HepG2 (cell line): Measurements from ENCODE around the gene B4GALT2. TPM values are rescaled to one million over a fixed set of nuclear protein-coding genes. Genes with fewer than 3 reads are reported as not detected.

Experiments
- CEBPB ChIP-seq: IDR thresholded peaks from 2 replicates; pipeline ENCODE4 v1.6.1; 2011; ENCODE audit warnings: low read depth, low read length, improper control_type of control experiment, borderline replicate concordance
- CREM ChIP-seq, 2 experiments: sonication (generic) in 1 of 2; formaldehyde crosslinking in 1 of 2; IDR thresholded peaks; 2 replicates each; pipeline versions ENCODE4 v1.4.0 to v1.6.1; 2016 to 2020; ENCODE audit warnings: antibody characterized with exemption in 1 of 2, mild to moderate bottlenecking in 1 of 2, missing genetic modification reagents in 1 of 2
- DPF2 ChIP-seq: sonication (generic); formaldehyde crosslinking; IDR thresholded peaks from 2 replicates; pipeline ENCODE4 v1.4.0; 2020; ENCODE audit warnings: mild to moderate bottlenecking, low read depth, missing genetic modification reagents, borderline replicate concordance
- FOXC1 ChIP-seq: sonication (generic); formaldehyde crosslinking; IDR thresholded peaks from 2 replicates; pipeline ENCODE4 v1.8.0; 2022; ENCODE audit warnings: mild to moderate bottlenecking, missing genetic modification reagents, borderline replicate concordance
- GPN1 ChIP-seq: sonication (generic); formaldehyde crosslinking; IDR thresholded peaks from 2 replicates; pipeline ENCODE4 v1.5.1; 2020; ENCODE audit warnings: missing genetic modification reagents, borderline replicate concordance
- HNRNPH1 ChIP-seq: fragments of 200-400 bp; formaldehyde crosslinking; optimal IDR thresholded peaks from 2 replicates; pipeline ENCODE3; 2017; ENCODE audit warnings: mild to moderate bottlenecking, low read depth, low read length
- JDP2 ChIP-seq: sonication (generic); formaldehyde crosslinking; IDR thresholded peaks from 2 replicates; pipeline ENCODE4 v1.8.1; 2022; ENCODE audit warnings: missing genetic modification reagents, borderline replicate concordance
- JUN ChIP-seq: sonication (generic); formaldehyde crosslinking; IDR thresholded peaks from 2 replicates; pipeline ENCODE4 v1.4.0; 2020; ENCODE audit warnings: mild to moderate bottlenecking, missing genetic modification reagents
- STAG1 ChIP-seq: sonication (generic); formaldehyde crosslinking; IDR thresholded peaks from 2 replicates; pipeline ENCODE4 v1.4.0; 2020; ENCODE audit warnings: missing genetic modification reagents
- TBL1XR1 ChIP-seq: fragments of 150-350 bp; IDR thresholded peaks from 2 replicates; pipeline ENCODE4 v1.6.1; 2014; ENCODE audit warnings: borderline replicate concordance, low read length; ENCODE audit not compliant: partially characterized antibody
- XBP1 ChIP-seq: sonication (generic); formaldehyde crosslinking; IDR thresholded peaks from 2 replicates; pipeline ENCODE4 v1.5.0; 2020; ENCODE audit warnings: missing genetic modification reagents
- ZBTB21 ChIP-seq: sonication (generic); formaldehyde crosslinking; IDR thresholded peaks from 2 replicates; pipeline ENCODE4 v1.4.0; 2020; ENCODE audit warnings: missing genetic modification reagents
- ZFP62 ChIP-seq: sonication (generic); formaldehyde crosslinking; IDR thresholded peaks from 2 replicates; pipeline ENCODE4 v1.4.0; 2020; ENCODE audit warnings: missing genetic modification reagents
- ZKSCAN5 ChIP-seq: sonication (generic); formaldehyde crosslinking; IDR thresholded peaks from 2 replicates; pipeline ENCODE4 v1.5.1; 2020; ENCODE audit warnings: mild to moderate bottlenecking, missing genetic modification reagents
- ZNF10 ChIP-seq: sonication (generic); formaldehyde crosslinking; IDR thresholded peaks from 2 replicates; pipeline ENCODE4 v1.4.0; 2020; ENCODE audit warnings: mild to moderate bottlenecking, low read depth, missing genetic modification reagents, borderline replicate concordance
- ZNF564 ChIP-seq: sonication (generic); formaldehyde crosslinking; IDR thresholded peaks from 2 replicates; pipeline ENCODE4 v1.8.1; 2023; ENCODE audit warnings: mild to moderate bottlenecking, missing genetic modification reagents
- ZNF7 ChIP-seq: IDR thresholded peaks from 2 replicates; pipeline ENCODE4 v1.6.1; 2016; ENCODE audit warnings: missing biosample characterization, missing genetic modification reagents
- ZNF746 ChIP-seq: sonication (generic); formaldehyde crosslinking; IDR thresholded peaks from 2 replicates; pipeline ENCODE4 v1.8.0; 2022; ENCODE audit warnings: mild to moderate bottlenecking, missing genetic modification reagents
- ZNF790 ChIP-seq: sonication (generic); formaldehyde crosslinking; IDR thresholded peaks from 2 replicates; pipeline ENCODE4 v1.8.0; 2022; ENCODE audit warnings: missing genetic modification reagents, mild to moderate bottlenecking, borderline replicate concordance
- ZSCAN30 ChIP-seq: sonication (generic); formaldehyde crosslinking; IDR thresholded peaks from 2 replicates; pipeline ENCODE4 v1.5.0; 2020; ENCODE audit warnings: mild to moderate bottlenecking, missing genetic modification reagents
- polyA plus RNA-seq, 8 experiments: library from polyadenylated mRNA; depleted of rRNA in 3 of 8; stranded (reverse) in 7 of 8; unstranded in 1 of 8; fragments of >200 nt; fragmentation: Illumina TruSeq in 4 of 8; extraction: Trizol in 4 of 8; gene quantifications; 2 replicates each; pipeline versions ENCODE4 v1.2.1 to v1.2.3, GENCODE V29; 2011 to 2016; ENCODE audit warnings: low read depth in 4 of 8, missing spikeins in 1 of 8, mixed read lengths in 1 of 8; ENCODE audit not compliant: insufficient read depth in 1 of 8
- total RNA-seq, 5 experiments: library from RNA; depleted of rRNA; stranded (reverse); fragments of >200 nt; fragmentation: Illumina TruSeq; extraction: Trizol; gene quantifications; 2 replicates each; pipeline ENCODE4 v1.2.3, GENCODE V29; 2016; ENCODE audit warnings: low read depth in 1 of 5
- TF ChIP-seq, protein P1 (sequence below): sonication (generic); formaldehyde crosslinking; IDR thresholded peaks from 2 replicates; pipeline ENCODE4 v1.4.0; 2020; ENCODE audit warnings: missing genetic modification reagents
- TF ChIP-seq, protein P2 (sequence below): fragments of 450-650 bp; IDR thresholded peaks from 2 replicates; pipeline ENCODE4 v1.6.1; 2017
- TF ChIP-seq, protein P3 (sequence below): IDR thresholded peaks from 2 replicates; pipeline ENCODE4 v1.4.0; 2020; ENCODE audit warnings: mild to moderate bottlenecking, missing genetic modification reagents
- TF ChIP-seq, protein P4 (sequence below): sonication (generic); formaldehyde crosslinking; IDR thresholded peaks from 2 replicates; pipeline ENCODE4 v1.5.0; 2020; ENCODE audit warnings: missing genetic modification reagents, mild to moderate bottlenecking, borderline replicate concordance

Gene B4GALT2
- total and polyA plus RNA-seq, 2 of the 13 experiments (the other 11 are each of a cell fraction or from before 2014, with no cell fraction given), result 41.9 to 78.0 TPM

DNA sequence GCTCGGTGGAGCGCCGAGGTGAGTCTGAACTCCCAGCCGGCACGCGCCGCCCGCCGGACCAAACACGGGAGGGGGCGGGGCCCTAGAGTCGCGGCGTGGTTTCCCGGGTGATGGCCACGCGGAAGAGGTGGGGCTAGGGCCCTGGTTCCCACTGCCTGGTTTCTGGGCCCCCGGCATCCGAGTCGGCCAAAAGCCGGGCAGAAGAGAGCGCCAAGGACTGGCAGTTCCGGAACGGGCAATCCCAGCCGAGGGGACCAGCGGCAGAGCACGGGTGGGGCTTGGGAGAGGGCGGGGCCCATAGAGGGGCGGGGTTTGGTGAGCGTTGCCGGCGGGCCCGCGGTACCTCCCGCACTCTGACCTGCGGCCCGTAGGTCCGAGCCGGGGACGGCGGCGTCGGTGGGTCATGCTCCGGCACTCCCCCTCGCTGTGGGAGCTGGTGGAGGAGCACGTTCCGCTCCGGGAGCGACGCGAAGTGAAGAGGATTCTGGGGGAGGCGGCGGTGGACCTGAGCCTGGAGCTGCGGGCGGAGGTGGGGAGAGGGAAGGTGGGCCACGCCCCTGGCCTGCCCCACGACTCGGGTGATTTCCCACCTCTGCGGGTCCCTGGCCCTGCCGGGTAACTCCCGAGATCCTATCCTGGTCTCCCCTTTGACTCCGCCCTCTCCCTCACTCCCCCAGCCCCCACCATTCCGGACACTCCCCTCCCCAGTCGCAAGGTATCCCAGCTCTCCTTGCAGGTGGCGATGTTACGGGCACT lies 12.6 kb downstream of the B4GALT2 start, which contains the start of gene CCDC24 (continued):
- TF ChIP-seq TBL1XR1 (no peak), GPN1 (CRISPR knock-in tag) (no peak; the same call in 1 of the 2 replicates), CREM (IDR thresholded peaks at IDR 0.05) (no peak), CREM (CRISPR knock-in tag; IDR thresholded peaks at IDR 0.05) (no peak), ZSCAN30 (CRISPR knock-in tag) (no peak), XBP1 (CRISPR knock-in tag) (no peak), ZKSCAN5 (CRISPR knock-in tag) (no peak), JUN (CRISPR knock-in tag) (0 out of 2 replicates have a peak, but pooled peaks have one; percentile 35), ZFP62 (CRISPR knock-in tag) (no peak), DPF2 (CRISPR knock-in tag) (0 out of 2 replicates have a peak, but pooled peaks have one; percentile 19), ZBTB21 (CRISPR knock-in tag) (no peak), JDP2 (CRISPR knock-in tag) (no peak), ZNF746 (CRISPR knock-in tag) (peak; percentile 56; the same call in 1 of the 2 replicates), ZNF7 (no peak), HNRNPH1 (peak; percentile 38), STAG1 (CRISPR knock-in tag) (no peak), FOXC1 (no peak), ZNF10 (CRISPR knock-in tag) (no peak), CEBPB (no peak), ZNF564 (CRISPR knock-in tag) (no peak; the same call in 1 of the 2 replicates), ZNF790 (CRISPR knock-in tag) (no peak; the same call in 1 of the 2 replicates)
- TF ChIP-seq, protein P1, sequence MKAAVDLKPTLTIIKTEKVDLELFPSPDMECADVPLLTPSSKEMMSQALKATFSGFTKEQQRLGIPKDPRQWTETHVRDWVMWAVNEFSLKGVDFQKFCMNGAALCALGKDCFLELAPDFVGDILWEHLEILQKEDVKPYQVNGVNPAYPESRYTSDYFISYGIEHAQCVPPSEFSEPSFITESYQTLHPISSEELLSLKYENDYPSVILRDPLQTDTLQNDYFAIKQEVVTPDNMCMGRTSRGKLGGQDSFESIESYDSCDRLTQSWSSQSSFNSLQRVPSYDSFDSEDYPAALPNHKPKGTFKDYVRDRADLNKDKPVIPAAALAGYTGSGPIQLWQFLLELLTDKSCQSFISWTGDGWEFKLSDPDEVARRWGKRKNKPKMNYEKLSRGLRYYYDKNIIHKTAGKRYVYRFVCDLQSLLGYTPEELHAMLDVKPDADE (CRISPR knock-in tag), result no peak
- TF ChIP-seq, protein P2, sequence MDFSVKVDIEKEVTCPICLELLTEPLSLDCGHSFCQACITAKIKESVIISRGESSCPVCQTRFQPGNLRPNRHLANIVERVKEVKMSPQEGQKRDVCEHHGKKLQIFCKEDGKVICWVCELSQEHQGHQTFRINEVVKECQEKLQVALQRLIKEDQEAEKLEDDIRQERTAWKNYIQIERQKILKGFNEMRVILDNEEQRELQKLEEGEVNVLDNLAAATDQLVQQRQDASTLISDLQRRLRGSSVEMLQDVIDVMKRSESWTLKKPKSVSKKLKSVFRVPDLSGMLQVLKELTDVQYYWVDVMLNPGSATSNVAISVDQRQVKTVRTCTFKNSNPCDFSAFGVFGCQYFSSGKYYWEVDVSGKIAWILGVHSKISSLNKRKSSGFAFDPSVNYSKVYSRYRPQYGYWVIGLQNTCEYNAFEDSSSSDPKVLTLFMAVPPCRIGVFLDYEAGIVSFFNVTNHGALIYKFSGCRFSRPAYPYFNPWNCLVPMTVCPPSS, result no peak
- TF ChIP-seq, protein P3, sequence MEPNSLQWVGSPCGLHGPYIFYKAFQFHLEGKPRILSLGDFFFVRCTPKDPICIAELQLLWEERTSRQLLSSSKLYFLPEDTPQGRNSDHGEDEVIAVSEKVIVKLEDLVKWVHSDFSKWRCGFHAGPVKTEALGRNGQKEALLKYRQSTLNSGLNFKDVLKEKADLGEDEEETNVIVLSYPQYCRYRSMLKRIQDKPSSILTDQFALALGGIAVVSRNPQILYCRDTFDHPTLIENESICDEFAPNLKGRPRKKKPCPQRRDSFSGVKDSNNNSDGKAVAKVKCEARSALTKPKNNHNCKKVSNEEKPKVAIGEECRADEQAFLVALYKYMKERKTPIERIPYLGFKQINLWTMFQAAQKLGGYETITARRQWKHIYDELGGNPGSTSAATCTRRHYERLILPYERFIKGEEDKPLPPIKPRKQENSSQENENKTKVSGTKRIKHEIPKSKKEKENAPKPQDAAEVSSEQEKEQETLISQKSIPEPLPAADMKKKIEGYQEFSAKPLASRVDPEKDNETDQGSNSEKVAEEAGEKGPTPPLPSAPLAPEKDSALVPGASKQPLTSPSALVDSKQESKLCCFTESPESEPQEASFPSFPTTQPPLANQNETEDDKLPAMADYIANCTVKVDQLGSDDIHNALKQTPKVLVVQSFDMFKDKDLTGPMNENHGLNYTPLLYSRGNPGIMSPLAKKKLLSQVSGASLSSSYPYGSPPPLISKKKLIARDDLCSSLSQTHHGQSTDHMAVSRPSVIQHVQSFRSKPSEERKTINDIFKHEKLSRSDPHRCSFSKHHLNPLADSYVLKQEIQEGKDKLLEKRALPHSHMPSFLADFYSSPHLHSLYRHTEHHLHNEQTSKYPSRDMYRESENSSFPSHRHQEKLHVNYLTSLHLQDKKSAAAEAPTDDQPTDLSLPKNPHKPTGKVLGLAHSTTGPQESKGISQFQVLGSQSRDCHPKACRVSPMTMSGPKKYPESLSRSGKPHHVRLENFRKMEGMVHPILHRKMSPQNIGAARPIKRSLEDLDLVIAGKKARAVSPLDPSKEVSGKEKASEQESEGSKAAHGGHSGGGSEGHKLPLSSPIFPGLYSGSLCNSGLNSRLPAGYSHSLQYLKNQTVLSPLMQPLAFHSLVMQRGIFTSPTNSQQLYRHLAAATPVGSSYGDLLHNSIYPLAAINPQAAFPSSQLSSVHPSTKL, result no peak
- TF ChIP-seq, protein P4, sequence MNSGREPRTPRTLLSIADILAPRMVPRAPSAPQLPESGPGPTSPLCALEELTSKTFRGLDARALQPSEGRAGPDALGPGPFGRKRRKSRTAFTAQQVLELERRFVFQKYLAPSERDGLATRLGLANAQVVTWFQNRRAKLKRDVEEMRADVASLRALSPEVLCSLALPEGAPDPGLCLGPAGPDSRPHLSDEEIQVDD (CRISPR knock-in tag), result no peak
